Inflammatory macrophage treated with lipopolysaccharide for 1 hour (primary cell): ENCODE measurements around the gene HMGXB4.
"Not testable (repeated sequence)": the region's sequence is repeated elsewhere in the genome, so short reads cannot be mapped to it uniquely, and the experiment has no call there.

Source experiments
- DNase-seq, 2 donors: peaks; one replicate each; pipeline ENCODE4 v3.0.0-alpha.2; 2020 to 2022

HMGXB4 gene

DNA sequence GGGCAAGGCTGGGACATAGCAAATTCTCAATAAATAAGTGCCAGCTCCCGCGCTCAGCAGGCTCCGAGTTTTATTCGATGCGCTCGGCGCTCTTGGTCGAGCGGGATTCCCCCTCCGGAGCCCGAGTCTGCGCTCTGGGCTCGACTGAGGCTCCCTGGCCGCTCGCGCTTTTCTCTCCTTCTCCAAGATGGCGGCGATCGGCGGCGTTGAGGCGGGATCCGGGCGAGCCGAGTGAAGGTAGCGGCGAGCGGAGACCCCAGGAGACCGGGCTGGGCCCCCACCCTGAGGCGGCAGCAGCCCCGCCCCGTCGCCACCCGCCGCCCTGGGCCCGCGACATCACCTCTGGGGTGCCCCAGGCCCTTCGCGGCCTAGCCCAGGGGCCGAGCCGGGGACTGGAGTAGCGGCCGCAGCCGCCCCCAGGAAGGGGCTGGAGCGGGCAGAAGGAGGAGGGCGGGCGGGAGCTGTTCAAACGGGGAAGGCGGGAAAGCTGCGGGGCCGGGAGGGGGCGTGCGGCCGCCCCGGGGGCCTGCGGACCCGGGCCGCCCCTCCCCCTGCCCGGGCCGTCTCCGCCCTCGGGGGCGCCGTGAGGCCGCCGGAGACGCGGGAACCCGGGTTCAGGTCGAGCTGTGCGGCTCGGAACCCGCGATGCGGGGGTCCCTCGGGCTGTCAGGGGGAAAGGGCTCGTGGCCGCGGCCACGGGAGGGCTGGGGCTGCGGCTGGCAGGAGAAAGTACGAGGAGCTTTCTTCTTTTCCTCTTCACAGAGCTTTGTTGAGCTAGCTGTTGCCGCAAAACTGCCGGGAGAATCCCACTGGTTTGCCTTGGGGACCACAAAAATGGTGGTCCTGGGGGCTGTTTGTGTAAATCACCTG lies at the start of gene HMGXB4:
HMGXB4 (plus strand) TSS at position 173 of the 870 bp plus-strand sequence. CDS start 4,898 bp downstream, outside the sequence.
- peak; percentile 79 to 87 for DNase-seq

DNA sequence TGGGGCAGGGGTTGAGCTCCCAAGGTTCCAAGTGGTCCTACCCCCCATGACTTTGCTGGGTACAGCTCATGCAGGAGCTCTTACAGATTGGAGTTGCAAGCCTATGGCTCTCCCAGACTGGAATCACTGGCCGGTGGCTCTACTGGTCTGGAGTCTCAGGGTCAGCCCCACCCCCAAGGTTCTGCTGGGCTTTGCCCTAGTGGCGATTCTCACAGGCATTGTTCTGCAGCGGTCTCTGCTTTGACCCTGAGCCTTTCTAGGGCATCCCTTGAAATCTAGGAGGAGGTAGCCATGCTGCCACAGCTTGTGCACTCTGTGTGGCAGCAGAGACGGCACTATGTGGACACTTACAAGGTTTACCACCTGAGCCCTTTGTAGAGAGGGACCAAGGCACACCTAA lies 49.3 kb upstream of the HMGXB4 start:
- DNase-seq: no peak

DNA sequence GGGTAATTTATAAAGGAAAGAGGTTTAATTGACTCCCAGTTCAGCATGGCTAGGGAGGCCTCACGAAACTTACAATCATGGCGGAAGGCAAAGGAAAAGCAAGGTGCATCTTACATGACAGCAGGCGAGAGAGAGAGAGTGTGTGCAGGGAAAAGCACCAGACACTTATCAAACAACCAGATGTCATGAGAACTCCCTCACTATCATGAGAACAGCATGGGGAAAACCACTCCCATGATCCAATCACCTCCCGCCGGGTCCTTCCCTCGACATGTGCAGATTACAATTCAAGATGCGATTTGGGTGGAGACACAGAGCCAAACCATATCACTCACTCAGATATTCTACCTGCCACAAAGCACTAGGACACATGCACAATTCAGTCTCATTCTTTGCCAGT lies 48.1 kb upstream of the HMGXB4 start:
- DNase-seq: no peak

DNA sequence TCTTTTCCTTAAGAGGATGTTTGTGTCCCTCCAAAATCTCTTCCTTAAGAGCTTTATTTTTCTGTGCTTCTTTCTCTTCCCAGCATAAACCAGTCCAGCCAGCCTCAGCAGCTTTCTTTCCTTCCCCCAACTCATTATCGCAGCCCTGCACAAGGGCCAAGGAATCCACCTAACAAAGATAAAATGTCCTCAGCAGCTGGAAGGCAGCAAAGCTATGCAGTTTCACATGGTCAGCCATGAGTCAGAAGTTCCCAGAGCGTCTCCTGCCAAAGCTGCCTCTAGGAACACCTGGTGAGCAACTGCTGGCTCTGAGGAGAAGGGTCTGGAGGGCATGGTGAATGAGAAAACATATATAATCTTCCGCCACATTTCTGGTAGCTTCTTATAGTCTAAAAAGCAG lies 45.3 kb upstream of the HMGXB4 start:
- DNase-seq: no peak

- no peak for DNase-seq
These were observed 44.3 kb upstream of the HMGXB4 start for GRCh38 chr22:35212996-35213395.

DNA sequence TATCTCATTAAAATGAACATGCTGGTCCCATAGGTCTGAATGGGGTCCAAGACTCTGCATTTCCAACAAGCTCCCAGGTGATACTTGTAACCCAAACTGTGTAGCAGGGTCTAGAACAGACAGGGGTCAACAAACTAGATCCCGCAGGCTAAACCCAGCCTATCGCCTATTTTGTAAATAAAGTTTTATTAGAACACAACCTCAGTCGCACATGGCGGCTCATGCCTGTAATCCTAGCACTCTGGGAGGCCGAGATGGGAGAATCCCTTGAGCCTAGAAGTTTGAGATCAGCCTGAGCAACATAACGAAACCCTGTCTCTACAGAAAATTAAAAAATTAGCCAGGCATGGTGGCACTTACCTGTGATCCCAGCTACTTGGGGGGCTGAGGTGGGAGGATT lies 42.3 kb upstream of the HMGXB4 start:
- DNase-seq: no peak

- no peak for DNase-seq
These were observed 41.3 kb upstream of the HMGXB4 start for GRCh38 chr22:35215993-35216392.

GRCh38 chr22:35217527-35217926 lies 39.8 kb upstream of the HMGXB4 start:
- no peak for DNase-seq

DNA sequence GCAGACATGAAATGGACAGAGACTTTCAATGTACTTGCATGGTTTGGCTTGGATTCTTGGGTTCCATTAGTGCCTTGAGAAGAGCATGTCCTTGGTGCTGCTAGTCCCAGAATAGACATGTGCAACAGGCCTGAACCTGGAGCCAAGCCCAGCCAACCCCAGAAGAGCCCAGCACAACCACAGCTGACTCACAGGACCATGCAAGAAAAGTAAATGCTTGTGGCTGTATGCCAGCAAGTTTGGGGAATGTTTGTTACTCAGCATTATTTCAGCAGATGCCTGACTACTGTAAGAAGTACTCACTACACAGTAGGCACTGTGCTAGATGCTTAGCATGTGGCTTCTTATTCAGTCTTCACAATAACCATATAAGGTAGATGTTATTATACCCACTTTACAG lies 39.2 kb upstream of the HMGXB4 start:
- no peak for DNase-seq

DNA sequence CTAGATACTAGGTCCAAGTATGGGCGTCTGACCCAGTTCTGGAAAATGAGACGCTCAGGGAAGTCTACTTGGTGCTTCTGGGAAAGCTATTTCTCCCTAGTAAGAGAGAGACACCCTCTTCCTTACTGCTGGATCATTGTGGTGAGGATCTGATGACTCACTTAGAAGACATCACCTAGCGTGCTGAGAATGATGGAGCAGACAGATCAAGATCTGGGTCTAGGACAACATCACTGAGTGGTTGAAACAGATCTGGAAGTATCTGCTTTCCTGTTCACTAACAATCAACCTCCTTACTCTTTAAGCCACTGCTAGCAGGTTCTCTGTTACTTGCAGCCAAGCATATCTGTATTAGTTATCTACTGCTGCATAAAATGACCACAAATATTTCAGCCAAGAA lies 38.3 kb upstream of the HMGXB4 start:
- no peak for DNase-seq

DNA sequence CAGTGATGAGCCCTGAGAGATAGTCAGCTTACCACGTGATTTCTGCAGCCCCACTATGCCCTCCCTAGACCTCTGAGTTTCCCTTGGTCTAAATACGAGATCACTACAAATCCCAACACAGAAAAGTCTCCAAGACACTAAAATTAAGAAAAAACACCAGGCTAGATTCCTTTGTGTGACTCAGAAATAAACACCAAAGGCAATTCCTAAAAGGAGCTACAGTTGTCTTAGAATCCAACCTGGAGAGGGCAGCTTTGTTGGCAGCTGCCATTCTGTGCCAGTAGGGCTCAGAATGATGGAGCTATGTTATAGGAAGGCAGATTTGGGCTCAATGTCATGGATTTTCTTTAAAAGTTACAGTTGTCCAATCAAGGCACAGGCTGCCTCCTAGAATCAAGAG lies 37.1 kb upstream of the HMGXB4 start:
- no peak for DNase-seq

DNA sequence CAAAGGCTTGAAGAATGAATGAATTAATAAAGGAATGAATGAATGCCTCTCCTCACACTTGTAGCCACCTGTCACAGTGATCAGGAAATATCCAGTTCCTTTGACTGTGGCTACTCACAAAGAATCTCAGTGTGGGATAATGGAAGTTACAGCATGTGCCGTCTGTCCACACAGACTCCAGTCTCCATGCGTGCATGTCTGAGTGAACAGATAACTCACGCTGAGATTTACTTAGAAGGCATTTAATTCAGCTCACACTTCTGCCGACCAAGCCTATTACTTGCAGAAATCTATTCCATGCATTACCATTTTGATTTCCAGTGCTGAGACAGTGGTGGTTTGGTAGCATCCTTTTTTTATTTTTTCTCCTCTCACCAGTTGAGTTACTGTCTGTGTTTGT lies 32.3 kb upstream of the HMGXB4 start:
- DNase-seq: no peak

DNA sequence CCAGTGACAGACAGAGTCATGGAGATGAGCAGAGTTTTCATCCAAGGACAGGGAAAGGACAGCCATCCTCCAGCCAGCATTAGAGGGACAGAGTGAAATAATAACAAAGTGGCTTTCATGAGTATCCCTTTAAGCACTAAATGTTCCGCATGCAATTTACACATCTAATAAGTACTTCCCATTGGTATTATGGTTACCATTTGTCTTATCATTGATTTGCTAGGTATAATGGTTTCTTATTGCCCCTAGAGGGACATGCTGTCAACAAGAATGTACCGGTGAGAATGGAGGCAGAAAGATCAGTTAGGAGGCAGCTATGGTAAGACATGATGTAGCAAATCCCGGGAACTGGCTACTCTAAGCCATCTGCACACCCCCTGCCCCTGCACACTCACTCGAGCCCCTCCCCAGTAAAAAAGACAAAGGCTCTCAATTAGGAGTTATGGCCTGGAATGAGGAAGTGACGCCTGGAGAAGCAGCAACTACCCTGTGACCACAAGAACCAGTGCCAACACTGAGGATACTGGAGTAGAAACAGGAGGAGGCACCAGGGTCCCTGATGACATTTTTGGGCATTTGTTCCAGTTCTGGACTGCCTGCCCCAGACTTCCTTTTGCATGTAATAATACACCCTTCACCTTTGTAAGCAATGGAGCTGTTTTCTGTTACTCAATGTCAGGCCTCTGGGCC lies 30.2 kb upstream of the HMGXB4 start:
- DNase-seq: peak in 1 of 2 donors; percentile 5

DNA sequence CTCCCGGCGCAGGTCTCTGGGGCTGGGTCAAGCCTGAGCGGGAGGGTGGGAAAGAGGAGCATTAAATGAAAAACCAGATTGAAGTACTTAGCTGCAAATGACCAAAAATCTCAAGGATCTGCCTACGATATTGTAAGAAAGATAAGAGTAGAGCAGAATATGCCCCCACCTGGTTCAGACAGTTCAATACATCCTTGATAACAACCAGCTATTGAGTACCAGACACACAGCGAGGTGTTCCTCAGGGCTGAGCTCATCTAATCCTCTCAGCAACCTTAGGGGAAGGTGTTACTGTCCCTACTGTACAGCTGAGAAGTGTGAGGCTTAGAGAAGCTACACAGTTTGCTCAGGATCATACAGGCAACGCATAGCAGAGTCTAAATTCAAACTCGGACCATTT lies 27.4 kb upstream of the HMGXB4 start:
- DNase-seq: no peak

DNA sequence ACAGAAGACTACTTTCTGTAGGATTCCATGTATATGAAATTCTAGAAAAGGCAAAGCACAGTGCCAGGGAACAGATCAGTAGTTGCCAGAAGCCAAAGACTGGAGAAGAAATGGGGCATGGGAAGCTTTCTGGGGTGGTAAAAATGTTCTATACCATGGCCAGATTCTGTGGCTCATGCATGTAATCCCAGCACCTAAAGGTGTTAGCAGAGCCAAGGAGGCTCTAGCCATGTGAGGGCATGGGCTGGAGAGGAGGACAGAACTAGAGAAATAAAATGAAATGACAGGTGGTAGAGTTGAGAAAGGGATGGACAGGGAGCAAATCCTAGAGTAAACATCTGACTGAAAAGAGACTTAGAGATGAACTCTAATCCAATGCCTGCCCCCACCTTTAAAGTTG lies 26.9 kb upstream of the HMGXB4 start:
- no peak for DNase-seq

DNA sequence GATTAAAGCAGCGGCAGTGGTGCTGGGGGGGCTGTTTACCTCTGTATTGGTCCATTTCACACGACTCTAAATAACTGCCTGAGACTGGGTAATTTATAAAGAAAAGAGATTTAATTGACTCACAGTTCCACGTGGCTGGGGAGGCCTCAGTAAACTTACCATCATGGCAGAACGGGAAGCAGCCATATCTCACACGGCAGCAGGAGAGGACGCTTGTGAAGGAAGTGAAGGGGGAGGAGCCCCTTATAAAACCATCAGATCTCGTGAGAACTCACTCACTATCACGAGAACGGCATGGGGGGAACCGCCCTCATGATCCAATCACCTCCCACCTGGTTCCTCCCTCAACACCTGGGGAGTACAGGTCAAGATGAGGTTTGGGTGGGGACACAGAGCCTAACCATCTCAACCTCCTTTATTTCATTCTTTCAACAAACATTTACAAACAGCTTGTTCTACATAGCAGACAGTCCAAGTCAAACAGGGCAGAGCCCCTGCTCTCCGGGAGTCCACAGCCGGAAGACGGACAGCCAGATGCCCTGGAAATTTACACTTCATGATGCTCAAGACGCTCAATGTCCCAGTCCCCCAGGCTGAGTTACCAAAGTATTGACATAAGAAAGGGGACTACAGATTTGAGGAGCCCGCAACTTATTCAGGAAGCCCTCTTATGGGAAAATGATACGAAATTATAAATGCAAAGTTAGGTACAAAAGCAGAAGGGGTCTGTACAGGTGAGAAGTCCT lies 26.3 kb upstream of the HMGXB4 start:
- no peak for DNase-seq

- DNase-seq: peak; percentile 43 to 71
These were observed 25.7 kb upstream of the HMGXB4 start for GRCh38 chr22:35231585-35232084.

DNA sequence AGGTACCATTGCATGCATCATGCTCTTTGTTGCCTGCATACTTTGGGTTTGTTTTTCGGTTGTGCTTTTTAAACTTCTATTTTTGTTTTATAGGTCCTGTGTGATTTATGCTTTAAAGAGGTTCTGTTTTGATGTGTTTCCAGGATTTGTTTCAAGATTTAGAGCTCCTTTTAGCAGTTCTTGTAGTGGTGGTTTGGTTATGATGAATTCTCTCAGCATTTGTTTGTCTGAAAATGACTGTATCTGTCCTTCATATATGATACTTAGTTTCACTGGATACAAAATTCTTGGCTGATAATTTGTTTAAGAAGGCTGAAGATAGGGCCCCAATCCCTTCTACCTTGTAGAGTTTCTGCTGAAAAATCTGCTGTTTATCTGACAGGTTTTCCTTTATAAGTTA lies 18.5 kb upstream of the HMGXB4 start:
- DNase-seq: not testable (repeated sequence)

DNA sequence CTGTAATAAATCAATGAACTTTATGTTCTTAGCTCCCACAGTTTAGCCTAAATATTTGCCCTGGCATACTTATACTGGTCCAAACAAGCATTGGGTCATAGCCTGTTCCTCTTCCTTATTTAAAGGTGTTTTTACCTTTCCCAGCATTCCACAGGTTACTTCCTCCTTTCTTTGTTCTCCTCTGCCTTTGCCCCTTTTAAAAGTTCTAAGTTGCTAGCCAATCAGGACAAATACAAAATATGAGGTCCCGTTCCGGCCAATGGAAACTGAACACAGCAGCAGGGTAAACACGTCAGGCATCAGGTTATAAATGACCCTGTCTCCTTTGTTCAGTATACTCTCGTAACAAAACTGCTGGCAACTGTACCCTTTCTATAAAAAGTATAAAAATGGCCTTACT lies 12.8 kb upstream of the HMGXB4 start:
- DNase-seq: not testable (repeated sequence)

- DNase-seq: no peak
These were observed 7.1 kb upstream of the HMGXB4 start for GRCh38 chr22:35250156-35250555.

GRCh38 chr22:35253946-35254345 lies 3.3 kb upstream of the HMGXB4 start:
- no peak for DNase-seq

GRCh38 chr22:35257002-35257320 lies 332 bp upstream of the HMGXB4 start:
- no peak for DNase-seq

DNA sequence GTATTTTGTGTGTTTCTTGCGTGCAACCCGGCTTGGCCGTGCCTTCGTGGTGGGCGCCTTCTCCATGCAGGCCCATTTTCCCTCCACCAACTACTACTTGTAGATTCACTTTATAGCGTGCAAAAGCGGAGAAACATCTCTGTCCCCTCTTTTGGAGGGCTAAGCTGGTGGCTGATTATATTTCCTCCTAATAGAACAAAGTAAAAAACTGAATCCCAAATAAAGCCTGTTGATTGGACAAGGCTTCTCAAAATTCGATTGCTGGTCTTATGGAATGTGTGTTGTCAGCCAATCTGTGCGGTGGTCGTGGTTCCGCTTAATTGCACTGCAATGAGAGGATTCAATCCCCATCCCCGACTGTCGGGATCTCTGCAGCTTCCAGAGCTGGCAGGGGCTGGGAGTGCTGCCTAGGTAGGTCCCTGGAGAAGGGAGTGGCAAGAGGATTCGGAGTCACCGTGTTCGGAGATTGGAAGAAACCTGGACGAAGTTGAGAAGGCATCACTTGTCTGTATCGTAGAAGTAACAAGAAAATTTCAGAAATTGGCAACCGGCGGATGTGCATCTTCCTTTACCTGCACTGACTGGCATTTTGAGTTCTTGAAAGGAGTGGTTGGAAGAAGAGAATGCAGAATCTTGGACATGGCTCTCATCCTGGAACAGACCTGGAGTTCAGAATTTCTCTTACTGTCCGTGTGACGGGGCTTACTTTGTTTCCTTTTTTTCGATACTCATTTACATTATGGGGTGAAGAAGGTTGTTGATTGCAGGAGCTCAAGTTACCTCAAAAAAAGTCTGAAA lies 1.1 kb downstream of the HMGXB4 start:
- DNase-seq: no peak
